ENCODE data around the gene ASIC2. TPM values are rescaled to one million over a fixed set of nuclear protein-coding genes. Genes with fewer than 3 reads are reported as not detected.
A peak's percentile ranks its signal among the peaks of the same experiment; 100 is the strongest.

ASIC2 gene
- total and polyA plus RNA-seq, 12 donors, result 0.29 to 1.5 (median 0.69) TPM

DNA sequence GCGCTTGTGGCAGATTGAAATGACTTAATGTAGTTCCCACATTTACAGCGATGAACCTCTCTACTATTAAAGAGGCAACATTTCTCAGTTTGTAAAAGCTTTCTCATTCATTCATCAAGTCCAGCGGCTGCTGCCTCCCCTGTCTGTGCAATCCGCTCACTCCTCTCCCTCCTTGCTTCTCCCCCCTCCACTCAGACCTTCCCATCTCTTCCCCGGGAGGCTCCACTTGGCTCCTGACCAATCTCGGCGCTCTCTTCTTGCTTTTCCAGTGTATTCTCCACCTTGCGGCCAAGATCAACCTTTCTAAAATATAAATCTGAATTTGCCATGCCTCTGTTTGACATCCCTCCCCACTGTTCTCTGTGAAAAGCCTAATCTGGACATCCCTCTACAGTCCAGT is 117.5 kb downstream of the ASIC2 start:
- WGBS, 4 donors, result 43 to 59% (median 47%) methylated on average over 8 of the region's 8 CpGs
- no peak overlapping the region for H3K4me3 ChIP-seq
- H3K36me3 ChIP-seq (replicated peaks in 1 of 2), result no peaks in the 10 kb centered on the region
- no peak overlapping the region for H3K27ac ChIP-seq
- intact Hi-C loops (cut with DNase I), result no loop called here
- peak in 1 of 7 donors; percentile 18 for DNase-seq
- H3K27me3 ChIP-seq, result no peaks in the 10 kb centered on the region
- H3K9me3 ChIP-seq (replicated peaks in 1 of 3), result no peaks in the 10 kb centered on the region
- H3K4me1 ChIP-seq (replicated peaks in 1 of 2), result no peaks in the 10 kb centered on the region
- TF ChIP-seq, protein P1, sequence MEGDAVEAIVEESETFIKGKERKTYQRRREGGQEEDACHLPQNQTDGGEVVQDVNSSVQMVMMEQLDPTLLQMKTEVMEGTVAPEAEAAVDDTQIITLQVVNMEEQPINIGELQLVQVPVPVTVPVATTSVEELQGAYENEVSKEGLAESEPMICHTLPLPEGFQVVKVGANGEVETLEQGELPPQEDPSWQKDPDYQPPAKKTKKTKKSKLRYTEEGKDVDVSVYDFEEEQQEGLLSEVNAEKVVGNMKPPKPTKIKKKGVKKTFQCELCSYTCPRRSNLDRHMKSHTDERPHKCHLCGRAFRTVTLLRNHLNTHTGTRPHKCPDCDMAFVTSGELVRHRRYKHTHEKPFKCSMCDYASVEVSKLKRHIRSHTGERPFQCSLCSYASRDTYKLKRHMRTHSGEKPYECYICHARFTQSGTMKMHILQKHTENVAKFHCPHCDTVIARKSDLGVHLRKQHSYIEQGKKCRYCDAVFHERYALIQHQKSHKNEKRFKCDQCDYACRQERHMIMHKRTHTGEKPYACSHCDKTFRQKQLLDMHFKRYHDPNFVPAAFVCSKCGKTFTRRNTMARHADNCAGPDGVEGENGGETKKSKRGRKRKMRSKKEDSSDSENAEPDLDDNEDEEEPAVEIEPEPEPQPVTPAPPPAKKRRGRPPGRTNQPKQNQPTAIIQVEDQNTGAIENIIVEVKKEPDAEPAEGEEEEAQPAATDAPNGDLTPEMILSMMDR (IDR thresholded peaks at IDR 0.05), result no peak
- TF ChIP-seq POLR2A (IDR thresholded peaks at IDR 0.05), result no peak

DNA sequence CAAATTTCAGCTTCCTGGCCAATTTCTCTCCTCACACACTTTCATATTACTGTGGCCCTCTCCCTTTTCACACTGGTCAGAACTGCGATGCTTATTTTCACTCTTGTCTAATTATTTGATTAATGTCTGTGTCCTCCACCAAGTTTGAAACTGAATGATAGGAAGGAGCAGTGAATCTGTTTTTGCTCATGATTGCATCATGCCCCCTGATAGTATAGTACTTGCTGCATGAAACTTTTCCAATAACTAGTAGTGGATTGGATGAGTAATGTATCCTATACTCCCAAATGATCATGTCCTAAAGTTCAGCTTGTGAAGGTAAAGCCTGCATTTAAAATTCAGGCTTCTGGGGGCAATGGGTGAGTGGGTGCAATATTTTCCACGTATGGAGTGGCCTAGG is 121.2 kb downstream of the ASIC2 start:
- Histone ChIP-seq H3K9me3 (replicated peaks in 1 of 3) (no peaks in the 10 kb centered on the region), H3K4me1 (replicated peaks in 1 of 2) (no peaks in the 10 kb centered on the region), H3K4me3 (no peak overlapping the region), H3K36me3 (replicated peaks in 1 of 2) (no peaks in the 10 kb centered on the region), H3K27ac (no peak overlapping the region), H3K27me3 (no peaks in the 10 kb centered on the region)
- DNase-seq, result no peak
- TF ChIP-seq, protein P1 (IDR thresholded peaks at IDR 0.05), result no peak
- no peak for TF ChIP-seq POLR2A (IDR thresholded peaks at IDR 0.05)
- intact Hi-C loops (cut with DNase I), result no loop called here
- WGBS, 4 donors, result 78 to 96% (median 81%) methylated on average over 1 to 2 of the region's 2 CpGs

DNA sequence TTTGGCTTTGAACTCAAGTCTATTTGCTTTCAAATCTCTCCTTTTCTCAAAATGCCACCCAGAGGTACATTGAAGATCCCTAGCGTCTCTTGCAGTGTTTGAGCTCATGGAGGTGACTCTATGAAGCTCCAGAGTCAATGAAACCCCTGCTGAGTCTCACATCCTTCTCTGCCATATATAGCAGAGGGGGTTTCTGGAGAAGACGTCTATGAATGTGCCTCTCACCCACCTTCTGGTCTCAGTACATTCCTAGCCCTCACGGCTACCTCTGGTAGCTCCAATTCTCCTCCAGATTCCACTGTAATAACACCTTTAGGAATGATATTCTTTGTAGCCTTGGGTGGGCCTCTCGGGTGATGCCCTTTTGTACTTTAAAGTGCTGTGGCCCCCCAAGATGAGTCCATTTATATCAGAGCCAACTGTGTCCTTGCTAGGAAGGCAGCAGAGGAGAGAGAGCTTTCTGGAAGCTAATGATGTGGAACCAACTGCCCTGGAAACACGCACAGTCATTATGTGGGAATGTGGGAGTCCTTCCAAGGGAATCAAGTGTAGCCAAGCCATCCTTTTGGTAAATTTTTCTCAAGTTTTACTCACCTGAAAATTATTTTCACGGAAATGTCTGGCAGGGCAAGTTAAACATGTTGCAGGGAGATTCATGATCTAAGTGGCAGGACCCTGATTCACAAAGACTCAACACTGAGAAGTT is 123.4 kb downstream of the ASIC2 start:
- H3K27me3 ChIP-seq, result no peaks in the 10 kb centered on the region
- intact Hi-C loops (cut with DNase I), result no loop called here
- H3K4me3 ChIP-seq, result no peak overlapping the region
- peaks cover 0 to 1% of the 10 kb centered on the region in 2 donors for H3K4me1 ChIP-seq (replicated peaks in 1 of 2)
- H3K36me3 ChIP-seq (replicated peaks in 1 of 2), result no peaks in the 10 kb centered on the region
- no peak for DNase-seq
- H3K9me3 ChIP-seq (replicated peaks in 1 of 3), result no peaks in the 10 kb centered on the region
- no peak for TF ChIP-seq POLR2A (IDR thresholded peaks at IDR 0.05)
- TF ChIP-seq, protein P1 (IDR thresholded peaks at IDR 0.05), result no peak
- WGBS, 4 donors, result 56 to 72% (median 65%) methylated on average over 6 of the region's 6 CpGs
- no peak overlapping the region for H3K27ac ChIP-seq

DNA sequence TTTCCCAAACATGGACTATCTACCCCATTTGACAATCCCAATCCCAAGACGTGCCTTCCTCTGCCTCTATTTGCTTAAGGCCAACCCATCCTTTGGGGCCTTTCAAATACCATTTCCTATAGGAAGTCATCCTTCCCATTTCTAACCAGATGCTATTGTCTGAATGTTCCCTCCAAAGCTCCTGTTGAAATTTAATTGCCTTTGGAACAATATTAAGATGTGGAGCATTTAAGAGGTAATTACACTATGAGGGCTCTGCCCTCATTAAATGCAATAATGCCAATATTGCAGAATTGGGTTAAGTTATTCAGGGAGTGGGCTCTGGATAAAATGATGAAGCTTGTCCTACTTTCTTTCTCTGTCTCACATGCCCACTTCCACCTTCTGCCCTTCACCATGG is 125.4 kb downstream of the ASIC2 start:
- no peak overlapping the region for H3K4me3 ChIP-seq
- TF ChIP-seq, protein P1 (IDR thresholded peaks at IDR 0.05), result no peak
- TF ChIP-seq POLR2A (IDR thresholded peaks at IDR 0.05), result no peak
- 60 to 94% (median 80%) methylated on average over 1 of the region's 1 CpG for WGBS, 4 donors
- no peaks in the 10 kb centered on the region for H3K36me3 ChIP-seq (replicated peaks in 1 of 2)
- no peak overlapping the region for H3K27ac ChIP-seq
- H3K4me1 ChIP-seq (replicated peaks in 1 of 2), result peaks cover 5 to 8% of the 10 kb centered on the region in 2 donors
- H3K27me3 ChIP-seq, result no peaks in the 10 kb centered on the region
- DNase-seq, result no peak
- intact Hi-C loops (cut with DNase I), result no loop called here
- H3K9me3 ChIP-seq (replicated peaks in 1 of 3), result no peaks in the 10 kb centered on the region
